Pancreas (tissue), 10 donors: ENCODE results near the gene UBQLN1. TPM values are rescaled to one million over a fixed set of nuclear protein-coding genes. Genes with fewer than 3 reads are reported as not detected.

ENCODE experiments used
- ATAC-seq, 4 donors: fragments of 200-7000 bp; cut with Tn5 transposase; one replicate each; pipeline versions ENCODE4 v1.8.0 to v1.9.1; 2020; ENCODE audit warnings: mild to moderate bottlenecking in 4 of 4, moderate library complexity in 4 of 4
- DNase-seq, 6 donors: peaks; one replicate each; pipeline ENCODE4 v3.0.0-alpha.2; 2020
- FAIRE-seq: peaks from 2 replicates; lab custom pipeline; 2012; peaks lifted over from hg19 to GRCh38; lab: Jason Lieb, UNC
- H3K27ac ChIP-seq, 4 donors: fragments of 200-600 bp; sonication (generic); 1 replicate in 3 of 4; 2 replicates in 1 of 4; pipeline versions ENCODE4 v1.5.0 to v1.8.0; 2020
- H3K27me3 ChIP-seq, 4 donors: fragments of 200-600 bp; one replicate each; pipeline ENCODE4 v1.8.0; 2021
- H3K36me3 ChIP-seq, 3 donors: fragments of 200-600 bp; sonication (generic) in 1 of 3; one replicate each; pipeline versions ENCODE4 v1.5.0 to v1.8.0; 2020 to 2021
- H3K4me1 ChIP-seq, 3 donors: fragments of 200-600 bp; one replicate each; pipeline ENCODE4 v1.8.0; 2021
- H3K4me3 ChIP-seq, 4 donors: fragments of 200-600 bp; sonication (generic) in 2 of 4; one replicate each; pipeline versions ENCODE4 v1.5.0 to v1.8.0; 2020 to 2021
- H3K9me3 ChIP-seq, 4 donors: fragments of 200-600 bp; one replicate each; pipeline ENCODE4 v1.8.0; 2021
- WGBS, 2 donors: extraction: QIAGEN DNeasy Blood & Tissue Kit; methylation state at CpG; one replicate each; pipeline ENCODE4 v1.1.7; 2013; 5-methylcytosine and 5-hydroxymethylcytosine counted together
- intact Hi-C, 3 donors: fragments of 100-400 bp; cut with DNase I; formaldehyde crosslinking; loops; one replicate each; pipeline versions ENCODE4 v1.11.1 to v1.14.2; 2022
- polyA plus RNA-seq, 2 donors: library from polyadenylated mRNA; stranded (reverse); fragments of 200-250 nt; gene quantifications; one replicate each; pipeline ENCODE4 v1.2.3, GENCODE V29; 2013
- total RNA-seq, 6 donors: library from RNA; stranded (reverse); fragmentation: NEBNext Ultra II Directional in 4 of 6; extraction: Animal tissue kit (Norgen Biotek cat#: 25700) in 4 of 6; gene quantifications; one replicate each; pipeline versions ENCODE4 v1.2.1 to v1.2.4, GENCODE V29; 2021 to 2023
- TF ChIP-seq, protein P1 (sequence below), 4 donors: fragments of 200-600 bp; sonication (generic) in 3 of 4; IDR thresholded peaks; one replicate each; pipeline versions ENCODE4 v1.5.0 to v1.8.0; 2021; ENCODE audit warnings: antibody characterized with exemption in 4 of 4
- donor health status: healthy with polysubstance abuse.
- donor health status: DM: no; HTN: no; CAD: no; lungs with moderate emphysema.
- donor health status: DM: no; HTN: no; CAD: no.
- donor health status: control.
- donor health status: control.
- donor health status: Bipolar disorder and iron deficiency.
- donor health status: DM: yes; HTN: yes; CAD: no.
- donor health status: DM: no; HTN: no; CAD: no.
- donor health status: DM: no; HTN: no; CAD: no.
- donor health status: DM: yes; HTN: yes; CAD: no.

The UBQLN1 gene
- total and polyA plus RNA-seq, 8 donors = 14.3 to 45.9 (median 36.7) TPM

DNA sequence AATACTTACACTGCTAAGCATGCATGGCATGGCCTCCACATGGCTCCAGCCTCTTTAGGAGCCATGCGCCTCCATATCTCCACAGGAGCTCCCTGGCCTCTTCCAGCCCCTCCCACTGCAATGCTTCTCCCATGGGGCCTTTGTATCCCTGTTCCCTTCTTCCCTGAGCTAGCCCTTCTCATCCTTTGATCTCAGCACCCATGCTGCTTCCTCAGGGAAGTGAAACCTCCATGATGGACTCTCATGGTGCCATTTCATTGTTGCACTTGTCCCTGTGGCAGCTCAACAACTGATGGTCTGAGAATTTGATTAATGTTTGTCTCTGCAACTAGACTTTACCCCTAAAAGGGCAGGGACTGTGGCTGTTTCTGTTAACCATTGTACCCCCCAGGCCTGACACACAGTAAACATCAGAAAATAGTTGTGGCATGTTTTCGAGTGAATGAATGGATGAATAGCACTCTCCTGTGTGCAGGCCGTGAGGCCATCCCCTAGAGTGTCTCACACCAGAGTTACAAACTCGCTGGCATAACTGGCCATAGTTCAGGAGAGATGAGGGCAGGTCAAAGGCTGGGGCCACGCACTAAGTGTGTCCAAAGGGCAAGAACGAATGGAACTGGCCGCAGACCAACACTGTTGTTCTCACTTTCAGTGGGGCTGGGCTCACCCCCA is 78.2 kb downstream of the UBQLN1 start:
- WGBS, 2 donors = 88 to 90% methylated on average over 7 of the region's 7 CpGs
- no peak for ATAC-seq

DNA sequence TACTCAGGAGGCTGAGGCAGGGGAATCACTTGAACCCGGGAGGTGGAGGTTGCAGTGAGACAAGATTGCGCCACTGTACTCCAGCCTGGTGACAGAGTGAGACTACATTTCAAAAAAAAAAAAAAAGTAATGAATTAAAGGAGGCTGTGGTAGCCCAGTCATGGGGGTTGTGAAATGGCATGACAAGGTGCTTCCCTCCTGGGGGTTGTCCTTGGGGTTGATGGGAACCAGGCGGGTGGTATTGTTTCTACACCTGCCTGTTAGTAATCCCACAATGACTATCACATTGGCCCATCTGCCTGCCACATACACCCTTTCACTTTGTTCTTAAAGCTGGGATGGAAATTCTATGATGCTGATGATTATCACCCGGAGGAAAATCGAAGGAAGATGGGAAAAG is 79.2 kb downstream of the UBQLN1 start:
- no peaks in the 10 kb centered on the region for H3K27me3 ChIP-seq
- H3K9me3 ChIP-seq = no peaks in the 10 kb centered on the region
- TF ChIP-seq, protein P1, sequence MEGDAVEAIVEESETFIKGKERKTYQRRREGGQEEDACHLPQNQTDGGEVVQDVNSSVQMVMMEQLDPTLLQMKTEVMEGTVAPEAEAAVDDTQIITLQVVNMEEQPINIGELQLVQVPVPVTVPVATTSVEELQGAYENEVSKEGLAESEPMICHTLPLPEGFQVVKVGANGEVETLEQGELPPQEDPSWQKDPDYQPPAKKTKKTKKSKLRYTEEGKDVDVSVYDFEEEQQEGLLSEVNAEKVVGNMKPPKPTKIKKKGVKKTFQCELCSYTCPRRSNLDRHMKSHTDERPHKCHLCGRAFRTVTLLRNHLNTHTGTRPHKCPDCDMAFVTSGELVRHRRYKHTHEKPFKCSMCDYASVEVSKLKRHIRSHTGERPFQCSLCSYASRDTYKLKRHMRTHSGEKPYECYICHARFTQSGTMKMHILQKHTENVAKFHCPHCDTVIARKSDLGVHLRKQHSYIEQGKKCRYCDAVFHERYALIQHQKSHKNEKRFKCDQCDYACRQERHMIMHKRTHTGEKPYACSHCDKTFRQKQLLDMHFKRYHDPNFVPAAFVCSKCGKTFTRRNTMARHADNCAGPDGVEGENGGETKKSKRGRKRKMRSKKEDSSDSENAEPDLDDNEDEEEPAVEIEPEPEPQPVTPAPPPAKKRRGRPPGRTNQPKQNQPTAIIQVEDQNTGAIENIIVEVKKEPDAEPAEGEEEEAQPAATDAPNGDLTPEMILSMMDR (IDR thresholded peaks at IDR 0.05) = no peak
- FAIRE-seq = no peak
- H3K36me3 ChIP-seq = no peaks in the 10 kb centered on the region
- WGBS, 2 donors = 95 to 98% methylated on average over 5 of the region's 5 CpGs
- DNase-seq = no peak
- H3K4me3 ChIP-seq = no peak overlapping the region
- ATAC-seq = no peak
- intact Hi-C loops = no loop called here
- H3K27ac ChIP-seq = no peak overlapping the region
- peaks cover 5 to 7% (median 6%) of the 10 kb centered on the region in 3 donors for H3K4me1 ChIP-seq

More for the DNA sequence above, 78.2 kb downstream of the UBQLN1 start:
- Histone ChIP-seq H3K4me3 (no peak overlapping the region), H3K4me1 (no peaks in the 10 kb centered on the region), H3K27ac (no peak overlapping the region), H3K9me3 (no peaks in the 10 kb centered on the region), H3K27me3 (no peaks in the 10 kb centered on the region), H3K36me3 (no peaks in the 10 kb centered on the region)
- no peak for FAIRE-seq
- intact Hi-C loops = no loop called here
- DNase-seq = no peak
- TF ChIP-seq, protein P1 (IDR thresholded peaks at IDR 0.05) = no peak

DNA sequence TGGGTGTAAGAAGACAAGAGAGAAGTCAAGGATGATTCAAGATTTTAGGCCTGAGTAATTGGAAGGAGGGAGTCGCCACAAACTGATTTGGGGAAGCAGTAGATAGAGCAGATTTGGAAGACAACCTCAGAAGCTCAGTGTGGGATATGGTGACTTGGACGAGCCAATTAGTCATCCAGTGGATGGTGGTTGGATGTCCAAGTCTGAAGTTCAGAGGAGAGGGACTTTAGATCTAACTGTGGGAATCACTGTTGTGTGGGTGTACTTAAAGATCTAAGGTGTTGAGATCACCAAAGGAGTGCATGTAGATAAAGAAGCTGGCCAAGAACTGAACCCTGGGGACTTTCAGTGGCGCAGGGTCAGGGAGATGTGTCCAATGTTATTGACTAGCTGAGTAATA is 82.6 kb downstream of the UBQLN1 start:
- DNase-seq (no peak), ATAC-seq (no peak), FAIRE-seq (no peak)
- H3K36me3 ChIP-seq = no peaks in the 10 kb centered on the region
- WGBS, 2 donors = 85 to 93% methylated on average over 3 of the region's 3 CpGs
- H3K27me3 ChIP-seq = no peaks in the 10 kb centered on the region
- H3K4me3 ChIP-seq = no peak overlapping the region
- H3K9me3 ChIP-seq = no peaks in the 10 kb centered on the region
- intact Hi-C loops = no loop called here
- TF ChIP-seq, protein P1 (IDR thresholded peaks at IDR 0.05) = no peak
- H3K4me1 ChIP-seq = peaks cover 5 to 7% (median 6%) of the 10 kb centered on the region in 3 donors
- no peak overlapping the region for H3K27ac ChIP-seq

DNA sequence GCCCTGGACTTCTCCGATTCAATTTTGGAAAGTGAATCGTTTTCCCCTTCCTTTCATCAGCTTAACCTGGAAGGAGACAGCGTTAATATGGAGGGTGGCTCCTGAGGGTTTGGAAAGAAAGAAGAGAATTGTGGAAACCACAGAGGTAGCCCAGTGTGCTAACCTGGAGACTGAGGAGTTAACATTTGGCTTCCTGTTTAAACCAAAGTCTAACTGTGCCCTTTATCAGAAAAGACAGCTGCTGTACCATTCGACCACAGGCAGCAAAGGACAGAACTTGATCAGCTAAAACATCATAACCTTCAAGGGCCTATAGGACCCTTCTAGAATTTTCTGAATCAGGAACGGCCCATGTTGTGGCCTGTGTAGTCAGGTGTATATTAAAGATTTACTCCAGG is 84.1 kb downstream of the UBQLN1 start:
- peak overlapping the region; percentile 63 to 81 (median 77) for H3K4me3 ChIP-seq
- WGBS, 2 donors = 4% methylated on average over 5 of the region's 5 CpGs

More for the DNA sequence above, 84.1 kb downstream of the UBQLN1 start:
- TF ChIP-seq, protein P1 (IDR thresholded peaks at IDR 0.05) = no peak
- Histone ChIP-seq H3K9me3 (no peaks in the 10 kb centered on the region), H3K4me1 (peaks cover 5 to 7% (median 6%) of the 10 kb centered on the region in 3 donors), H3K36me3 (no peaks in the 10 kb centered on the region), H3K27me3 (no peaks in the 10 kb centered on the region), H3K27ac (peak overlapping the region; percentile 69 to 93 (median 82))
- intact Hi-C loops = no loop called here
- FAIRE-seq = no peak
- ATAC-seq = peak; percentile 27 to 44 (median 38)
- no peak for DNase-seq
